Measurements from ENCODE around the gene LIN28B.
"Not testable (repeated sequence)": the region's sequence is repeated elsewhere in the genome, so short reads cannot be mapped to it uniquely, and the experiment has no call there.

LIN28B gene

GRCh38 chr6:105067329-105067728 lies 110.4 kb downstream of the LIN28B start:
- Histone ChIP-seq H3K4me3 (ENCODE audit: low read length in 2 of 2) (no peak overlapping the region), H3K36me3 (ENCODE audit: control insufficient read depth in 2 of 2, insufficient read depth in 2 of 2, low read length in 2 of 2) (no peaks in the 10 kb centered on the region), H3K4me1 (ENCODE audit: control insufficient read depth, insufficient read depth, low read length) (no peaks in the 10 kb centered on the region), H3K9ac (ENCODE audit: low read length in 2 of 2) (no peak overlapping the region), H3K9me3 (ENCODE audit: control insufficient read depth in 2 of 2, low read length in 2 of 2) (no peaks in the 10 kb centered on the region), H3K27me3 (ENCODE audit: control insufficient read depth in 1 of 2, insufficient read depth in 2 of 2, low read length in 2 of 2) (peaks cover 0 to 2% of the 10 kb centered on the region in 2 donors), H3K27ac (ENCODE audit: low read length) (no peak overlapping the region)

DNA sequence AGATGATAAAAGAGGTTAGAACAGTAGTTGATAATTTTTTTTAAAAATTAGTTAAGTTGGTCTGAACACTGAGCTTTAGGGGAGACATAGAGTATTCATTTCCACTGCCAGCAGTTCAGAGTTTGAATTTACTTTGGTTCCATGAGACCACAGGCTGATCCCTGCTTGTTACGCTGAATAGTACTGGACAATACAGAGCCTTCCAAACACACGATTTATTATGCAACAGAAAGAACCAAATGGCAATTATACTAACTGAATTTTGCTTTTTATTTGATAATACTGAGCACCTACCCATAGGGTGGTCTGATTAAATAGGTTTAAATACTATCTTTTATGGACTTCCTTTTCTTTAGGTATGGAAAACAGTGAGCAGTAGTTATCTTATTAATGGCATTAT lies 111.5 kb downstream of the LIN28B start:
- H3K36me3 ChIP-seq (ENCODE audit: control insufficient read depth in 2 of 2, insufficient read depth in 2 of 2, low read length in 2 of 2), result no peaks in the 10 kb centered on the region
- H3K4me1 ChIP-seq (ENCODE audit: control insufficient read depth, insufficient read depth, low read length), result no peaks in the 10 kb centered on the region
- no peak overlapping the region for H3K9ac ChIP-seq (ENCODE audit: low read length in 2 of 2)
- H3K27ac ChIP-seq (ENCODE audit: low read length), result no peak overlapping the region
- H3K4me3 ChIP-seq (ENCODE audit: low read length in 2 of 2), result no peak overlapping the region
- H3K27me3 ChIP-seq (ENCODE audit: control insufficient read depth in 1 of 2, insufficient read depth in 2 of 2, low read length in 2 of 2), result peaks cover 0 to 2% of the 10 kb centered on the region in 2 donors
- no peaks in the 10 kb centered on the region for H3K9me3 ChIP-seq (ENCODE audit: control insufficient read depth in 2 of 2, low read length in 2 of 2)

- peaks cover 0 to 2% of the 10 kb centered on the region in 2 donors for H3K27me3 ChIP-seq (ENCODE audit: control insufficient read depth in 1 of 2, insufficient read depth in 2 of 2, low read length in 2 of 2)
- H3K27ac ChIP-seq (ENCODE audit: low read length), result no peak overlapping the region
- no peaks in the 10 kb centered on the region for H3K4me1 ChIP-seq (ENCODE audit: control insufficient read depth, insufficient read depth, low read length)
- H3K9ac ChIP-seq (ENCODE audit: low read length in 2 of 2), result no peak overlapping the region
- no peaks in the 10 kb centered on the region for H3K9me3 ChIP-seq (ENCODE audit: control insufficient read depth in 2 of 2, low read length in 2 of 2)
- H3K4me3 ChIP-seq (ENCODE audit: low read length in 2 of 2), result no peak overlapping the region
- H3K36me3 ChIP-seq (ENCODE audit: control insufficient read depth in 2 of 2, insufficient read depth in 2 of 2, low read length in 2 of 2), result no peaks in the 10 kb centered on the region
These were observed 113.0 kb downstream of the LIN28B start for GRCh38 chr6:105069821-105070445.

GRCh38 chr6:105072798-105073199 lies 115.9 kb downstream of the LIN28B start:
- Histone ChIP-seq H3K9ac (ENCODE audit: low read length in 2 of 2) (no peak overlapping the region), H3K4me1 (ENCODE audit: control insufficient read depth, insufficient read depth, low read length) (no peaks in the 10 kb centered on the region), H3K36me3 (ENCODE audit: control insufficient read depth in 2 of 2, insufficient read depth in 2 of 2, low read length in 2 of 2) (no peaks in the 10 kb centered on the region), H3K27me3 (ENCODE audit: control insufficient read depth in 1 of 2, insufficient read depth in 2 of 2, low read length in 2 of 2) (peaks cover 0 to 2% of the 10 kb centered on the region in 2 donors), H3K9me3 (ENCODE audit: control insufficient read depth in 2 of 2, low read length in 2 of 2) (no peaks in the 10 kb centered on the region), H3K4me3 (ENCODE audit: low read length in 2 of 2) (no peak overlapping the region), H3K27ac (ENCODE audit: low read length) (no peak overlapping the region)

- H3K4me1 ChIP-seq (ENCODE audit: control insufficient read depth, insufficient read depth, low read length), result no peaks in the 10 kb centered on the region
- no peak overlapping the region for H3K27ac ChIP-seq (ENCODE audit: low read length)
- H3K27me3 ChIP-seq (ENCODE audit: control insufficient read depth in 1 of 2, insufficient read depth in 2 of 2, low read length in 2 of 2), result peaks cover 2% of the 10 kb centered on the region in 2 donors
- no peak overlapping the region for H3K9ac ChIP-seq (ENCODE audit: low read length in 2 of 2)
- H3K36me3 ChIP-seq (ENCODE audit: control insufficient read depth in 2 of 2, insufficient read depth in 2 of 2, low read length in 2 of 2), result no peaks in the 10 kb centered on the region
- H3K4me3 ChIP-seq (ENCODE audit: low read length in 2 of 2), result no peak overlapping the region
- H3K9me3 ChIP-seq (ENCODE audit: control insufficient read depth in 2 of 2, low read length in 2 of 2), result no peaks in the 10 kb centered on the region
These were observed 118.3 kb downstream of the LIN28B start for GRCh38 chr6:105075210-105075609.

DNA sequence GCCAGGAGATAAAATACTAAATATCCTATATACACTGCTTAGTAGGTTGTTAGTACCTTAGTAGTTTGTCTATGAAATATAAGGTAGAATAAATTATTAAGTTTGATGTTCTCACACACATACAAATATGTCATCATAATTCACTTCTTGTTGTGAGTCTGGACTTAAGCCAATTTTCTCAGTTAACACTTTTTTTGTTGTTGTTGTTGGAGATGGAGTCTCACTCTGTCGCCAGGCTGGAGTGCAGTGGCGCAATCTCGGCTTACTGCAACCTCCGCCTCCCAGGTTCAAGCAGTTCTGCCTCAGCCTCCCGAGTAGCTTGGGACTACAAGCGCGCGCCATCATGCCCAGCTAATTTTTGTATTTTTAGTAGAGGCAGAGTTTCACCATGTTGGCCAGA lies 119.5 kb downstream of the LIN28B start:
- not testable (repeated sequence) for H3K27me3 ChIP-seq (ENCODE audit: control insufficient read depth in 1 of 2, insufficient read depth in 2 of 2, low read length in 2 of 2); H3K4me3 ChIP-seq (ENCODE audit: low read length in 2 of 2); H3K4me1 ChIP-seq (ENCODE audit: control insufficient read depth, insufficient read depth, low read length); H3K36me3 ChIP-seq (ENCODE audit: control insufficient read depth in 2 of 2, insufficient read depth in 2 of 2, low read length in 2 of 2); H3K27ac ChIP-seq (ENCODE audit: low read length); H3K9ac ChIP-seq (ENCODE audit: low read length in 2 of 2); H3K9me3 ChIP-seq (ENCODE audit: control insufficient read depth in 2 of 2, low read length in 2 of 2)

GRCh38 chr6:105077596-105078385 lies 120.9 kb downstream of the LIN28B start:
- H3K27me3 ChIP-seq (ENCODE audit: control insufficient read depth in 1 of 2, insufficient read depth in 2 of 2, low read length in 2 of 2), result peaks cover 0 to 2% of the 10 kb centered on the region in 2 donors
- H3K4me1 ChIP-seq (ENCODE audit: control insufficient read depth, insufficient read depth, low read length), result no peaks in the 10 kb centered on the region
- H3K36me3 ChIP-seq (ENCODE audit: control insufficient read depth in 2 of 2, insufficient read depth in 2 of 2, low read length in 2 of 2), result no peaks in the 10 kb centered on the region
- no peaks in the 10 kb centered on the region for H3K9me3 ChIP-seq (ENCODE audit: control insufficient read depth in 2 of 2, low read length in 2 of 2)
- no peak overlapping the region for H3K27ac ChIP-seq (ENCODE audit: low read length)
- H3K9ac ChIP-seq (ENCODE audit: low read length in 2 of 2), result no peak overlapping the region
- no peak overlapping the region for H3K4me3 ChIP-seq (ENCODE audit: low read length in 2 of 2)

- Histone ChIP-seq H3K36me3 (ENCODE audit: control insufficient read depth in 2 of 2, insufficient read depth in 2 of 2, low read length in 2 of 2) (no peaks in the 10 kb centered on the region), H3K27ac (ENCODE audit: low read length) (no peak overlapping the region), H3K9ac (ENCODE audit: low read length in 2 of 2) (no peak overlapping the region), H3K27me3 (ENCODE audit: control insufficient read depth in 1 of 2, insufficient read depth in 2 of 2, low read length in 2 of 2) (peaks cover 0 to 2% of the 10 kb centered on the region in 2 donors), H3K4me1 (ENCODE audit: control insufficient read depth, insufficient read depth, low read length) (no peaks in the 10 kb centered on the region), H3K4me3 (ENCODE audit: low read length in 2 of 2) (no peak overlapping the region), H3K9me3 (ENCODE audit: control insufficient read depth in 2 of 2, low read length in 2 of 2) (no peaks in the 10 kb centered on the region)
These were observed 121.4 kb downstream of the LIN28B start for GRCh38 chr6:105078386-105078708.

- H3K27ac ChIP-seq (ENCODE audit: low read length), result no peak overlapping the region
- H3K4me3 ChIP-seq (ENCODE audit: low read length in 2 of 2), result no peak overlapping the region
- no peaks in the 10 kb centered on the region for H3K9me3 ChIP-seq (ENCODE audit: control insufficient read depth in 2 of 2, low read length in 2 of 2)
- no peaks in the 10 kb centered on the region for H3K36me3 ChIP-seq (ENCODE audit: control insufficient read depth in 2 of 2, insufficient read depth in 2 of 2, low read length in 2 of 2)
- no peak overlapping the region for H3K9ac ChIP-seq (ENCODE audit: low read length in 2 of 2)
- H3K4me1 ChIP-seq (ENCODE audit: control insufficient read depth, insufficient read depth, low read length), result no peaks in the 10 kb centered on the region
- H3K27me3 ChIP-seq (ENCODE audit: control insufficient read depth in 1 of 2, insufficient read depth in 2 of 2, low read length in 2 of 2), result peaks cover 0 to 2% of the 10 kb centered on the region in 2 donors
These were observed 123.4 kb downstream of the LIN28B start for GRCh38 chr6:105080279-105080678.

DNA sequence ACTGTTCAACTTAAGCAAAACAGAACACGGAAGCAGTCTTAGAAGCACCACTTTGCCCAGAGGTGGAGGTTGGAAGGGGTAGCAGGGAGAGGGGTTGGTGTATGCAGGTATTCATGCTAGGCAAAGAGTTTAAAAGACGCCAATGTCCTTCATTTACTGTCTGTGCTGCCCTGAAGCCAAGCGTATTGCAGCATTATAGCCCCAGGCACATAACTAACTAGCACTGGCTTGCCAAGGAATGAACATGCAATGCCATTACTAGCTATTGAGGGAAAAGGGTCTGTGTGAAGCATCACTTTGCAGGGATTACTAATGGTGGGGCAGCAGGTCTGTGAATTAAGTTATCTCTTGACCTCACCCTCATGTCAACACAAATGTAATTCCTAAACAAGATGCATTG lies 124.8 kb downstream of the LIN28B start:
- not testable (repeated sequence) for H3K27me3 ChIP-seq (ENCODE audit: control insufficient read depth in 1 of 2, insufficient read depth in 2 of 2, low read length in 2 of 2); H3K9ac ChIP-seq (ENCODE audit: low read length in 2 of 2); H3K4me3 ChIP-seq (ENCODE audit: low read length in 2 of 2); H3K9me3 ChIP-seq (ENCODE audit: control insufficient read depth in 2 of 2, low read length in 2 of 2); H3K4me1 ChIP-seq (ENCODE audit: control insufficient read depth, insufficient read depth, low read length); H3K36me3 ChIP-seq (ENCODE audit: control insufficient read depth in 2 of 2, insufficient read depth in 2 of 2, low read length in 2 of 2); H3K27ac ChIP-seq (ENCODE audit: low read length)

- no peaks in the 10 kb centered on the region for H3K27me3 ChIP-seq (ENCODE audit: control insufficient read depth in 1 of 2, insufficient read depth in 2 of 2, low read length in 2 of 2)
- no peaks in the 10 kb centered on the region for H3K9me3 ChIP-seq (ENCODE audit: control insufficient read depth in 2 of 2, low read length in 2 of 2)
- no peaks in the 10 kb centered on the region for H3K36me3 ChIP-seq (ENCODE audit: control insufficient read depth in 2 of 2, insufficient read depth in 2 of 2, low read length in 2 of 2)
- no peak overlapping the region for H3K9ac ChIP-seq (ENCODE audit: low read length in 2 of 2)
- H3K4me1 ChIP-seq (ENCODE audit: control insufficient read depth, insufficient read depth, low read length), result no peaks in the 10 kb centered on the region
- H3K27ac ChIP-seq (ENCODE audit: low read length), result no peak overlapping the region
- H3K4me3 ChIP-seq (ENCODE audit: low read length in 2 of 2), result no peak overlapping the region
These were observed 130.8 kb downstream of the LIN28B start for GRCh38 chr6:105087571-105088211.
